OCI-LY1 (cell line): ENCODE results near the gene MYL10.
"Not testable (repeated sequence)": the region's sequence is repeated elsewhere in the genome, so short reads cannot be mapped to it uniquely, and the experiment has no call there.

ENCODE experiments used
- EZH2 ChIP-seq: fragments of 200-600 bp; sonication (generic), shearing (Covaris generic); IDR thresholded peaks from 2 replicates; pipeline ENCODE4 v1.8.0; 2017; ENCODE audit warnings: borderline replicate concordance, mixed run types, mild to moderate bottlenecking, antibody characterized with exemption, low read length, moderate library complexity, mixed read lengths
- TF ChIP-seq, protein P1 (sequence below): fragments of 200-600 bp; sonication (generic), shearing (Covaris generic); IDR thresholded peaks from 2 replicates; pipeline ENCODE4 v1.5.1; 2017; ENCODE audit warnings: mild to moderate bottlenecking, antibody characterized with exemption, low read length, moderate library complexity, mixed read lengths

DNA sequence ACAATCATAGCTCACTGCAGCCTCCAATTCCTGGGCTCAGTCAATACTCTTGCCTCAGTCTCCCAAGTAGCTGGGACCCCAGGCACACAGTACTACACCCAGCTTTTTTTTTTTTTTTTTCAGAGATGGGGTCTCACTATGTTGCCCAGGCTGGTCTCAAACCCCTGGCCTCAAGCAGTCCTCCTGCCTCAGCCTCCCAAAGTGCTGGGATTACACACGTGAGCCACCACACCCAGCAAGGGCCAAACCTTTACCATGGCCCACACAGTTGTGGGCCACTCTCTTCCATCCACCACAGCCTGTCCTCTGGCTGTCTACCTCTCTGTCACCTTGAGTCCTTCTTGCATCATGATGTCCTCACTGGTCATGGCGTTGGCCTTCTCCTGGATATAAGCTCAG lies 24.2 kb downstream of the MYL10 start:
- not testable (repeated sequence) for TF ChIP-seq EZH2
- TF ChIP-seq, protein P1, sequence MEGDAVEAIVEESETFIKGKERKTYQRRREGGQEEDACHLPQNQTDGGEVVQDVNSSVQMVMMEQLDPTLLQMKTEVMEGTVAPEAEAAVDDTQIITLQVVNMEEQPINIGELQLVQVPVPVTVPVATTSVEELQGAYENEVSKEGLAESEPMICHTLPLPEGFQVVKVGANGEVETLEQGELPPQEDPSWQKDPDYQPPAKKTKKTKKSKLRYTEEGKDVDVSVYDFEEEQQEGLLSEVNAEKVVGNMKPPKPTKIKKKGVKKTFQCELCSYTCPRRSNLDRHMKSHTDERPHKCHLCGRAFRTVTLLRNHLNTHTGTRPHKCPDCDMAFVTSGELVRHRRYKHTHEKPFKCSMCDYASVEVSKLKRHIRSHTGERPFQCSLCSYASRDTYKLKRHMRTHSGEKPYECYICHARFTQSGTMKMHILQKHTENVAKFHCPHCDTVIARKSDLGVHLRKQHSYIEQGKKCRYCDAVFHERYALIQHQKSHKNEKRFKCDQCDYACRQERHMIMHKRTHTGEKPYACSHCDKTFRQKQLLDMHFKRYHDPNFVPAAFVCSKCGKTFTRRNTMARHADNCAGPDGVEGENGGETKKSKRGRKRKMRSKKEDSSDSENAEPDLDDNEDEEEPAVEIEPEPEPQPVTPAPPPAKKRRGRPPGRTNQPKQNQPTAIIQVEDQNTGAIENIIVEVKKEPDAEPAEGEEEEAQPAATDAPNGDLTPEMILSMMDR, result not testable (repeated sequence)
